HT1080 (cell line): ENCODE measurements around the gene WDR3. TPM values are rescaled to one million over a fixed set of nuclear protein-coding genes. Genes with fewer than 3 reads are reported as not detected.
A peak's percentile ranks its signal among the peaks of the same experiment; 100 is the strongest.

Experiments
- DNase-seq: peaks from one replicate; pipeline ENCODE4 v3.0.0-alpha.2; 2015; ENCODE audit warnings: low read depth
- total RNA-seq: library from RNA; depleted of rRNA; stranded (reverse); fragments of >200 nt; shearing (Covaris generic); gene quantifications from 2 replicates; pipeline ENCODE4 v1.2.3, GENCODE V29; 2014; rRNA removed

Gene WDR3
- total RNA-seq, 1 experiment from 2014 or later = 90.8 TPM

DNA sequence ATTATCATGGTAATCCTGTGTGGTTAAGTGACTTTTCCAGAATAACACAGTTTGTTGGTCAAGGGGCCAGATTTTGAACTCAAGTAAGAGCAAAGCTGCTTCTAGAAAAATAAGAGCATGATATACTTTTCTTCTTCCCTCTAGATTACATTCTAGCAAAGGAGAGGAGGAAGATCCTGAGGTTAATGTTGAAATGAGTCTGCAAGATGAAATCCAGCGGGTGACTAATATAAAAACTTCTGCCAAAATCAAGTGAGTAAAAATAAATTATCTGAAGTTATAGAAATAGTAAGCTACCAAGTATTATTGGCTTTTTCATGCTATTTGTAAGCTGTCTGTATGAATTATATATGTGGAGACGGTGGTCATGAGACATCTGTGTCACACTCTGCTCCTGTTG, 12.8 kb downstream of the WDR3 start:
- DNase-seq = no peak

DNA sequence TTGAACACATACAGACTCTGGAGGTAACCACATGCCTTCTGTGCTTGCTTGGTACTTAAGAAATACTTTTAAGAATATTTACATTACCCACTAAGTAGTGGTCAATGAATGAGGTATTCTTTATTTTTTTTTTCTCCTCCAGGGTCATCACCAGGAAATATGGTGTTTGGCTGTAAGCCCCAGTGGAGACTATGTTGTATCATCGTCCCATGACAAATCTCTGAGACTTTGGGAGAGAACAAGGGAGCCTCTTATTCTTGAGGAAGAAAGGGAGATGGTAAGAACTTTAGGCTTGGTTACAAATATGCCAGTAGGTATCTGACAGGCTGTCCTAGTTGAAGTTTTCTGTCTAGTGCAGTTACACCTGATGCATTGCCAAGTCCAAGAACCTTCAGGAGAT, 22.8 kb downstream of the WDR3 start:
- DNase-seq = no peak

DNA sequence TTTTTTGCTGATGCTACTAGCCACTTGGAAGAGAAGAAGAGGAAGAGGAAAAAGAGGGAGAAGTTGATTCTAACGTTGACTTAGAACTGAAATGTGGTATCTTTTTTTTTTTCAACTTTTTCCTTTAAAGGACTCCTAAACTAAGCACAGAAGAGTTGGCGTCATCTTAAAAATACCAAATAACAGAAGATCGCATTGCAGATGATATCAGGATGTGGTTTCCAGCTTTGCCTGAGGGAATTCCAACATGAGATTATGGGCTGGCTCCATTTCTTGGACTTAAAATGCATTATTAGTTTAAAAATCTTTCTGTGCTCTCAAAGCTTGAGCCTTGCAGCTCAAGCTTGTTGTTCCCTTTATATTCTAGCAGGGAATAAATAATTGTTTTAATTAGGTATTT, 29.8 kb downstream of the WDR3 start:
- DNase-seq = no peak

DNA sequence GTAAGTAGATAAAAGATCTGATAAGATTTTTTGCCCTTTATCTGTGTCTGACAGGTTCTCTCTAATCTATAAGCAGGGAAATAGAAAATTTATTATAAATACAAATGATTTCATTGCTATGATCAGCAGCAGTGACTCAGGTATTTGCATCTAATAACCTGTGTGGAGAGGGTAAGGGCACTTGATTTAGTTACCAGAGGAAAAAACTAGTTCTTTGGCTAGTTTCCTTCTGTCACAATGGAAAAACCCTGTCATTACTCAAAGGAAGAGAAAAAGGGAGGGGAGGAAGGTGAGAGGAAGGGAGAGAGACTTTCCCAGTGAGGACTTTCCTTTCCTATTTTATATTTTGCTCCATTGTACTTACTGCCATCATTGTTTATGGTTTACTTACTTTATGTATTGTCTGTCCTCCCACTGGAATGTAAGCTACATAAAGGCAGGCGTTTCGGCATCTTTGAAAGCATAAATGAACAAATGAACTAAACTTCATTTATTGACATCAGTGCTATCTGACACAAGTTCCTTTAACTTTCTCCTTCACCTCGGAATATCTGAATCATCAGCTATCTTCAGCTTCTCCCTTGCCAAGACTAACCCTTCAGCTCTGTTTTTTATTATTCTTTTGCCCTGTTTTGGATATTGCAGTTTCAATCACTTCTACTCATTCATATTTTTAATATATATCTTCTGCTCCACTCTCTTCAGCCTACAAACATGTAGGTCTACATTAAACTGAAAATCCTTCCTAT, 34.9 kb downstream of the WDR3 start:
- no peak for DNase-seq

DNA sequence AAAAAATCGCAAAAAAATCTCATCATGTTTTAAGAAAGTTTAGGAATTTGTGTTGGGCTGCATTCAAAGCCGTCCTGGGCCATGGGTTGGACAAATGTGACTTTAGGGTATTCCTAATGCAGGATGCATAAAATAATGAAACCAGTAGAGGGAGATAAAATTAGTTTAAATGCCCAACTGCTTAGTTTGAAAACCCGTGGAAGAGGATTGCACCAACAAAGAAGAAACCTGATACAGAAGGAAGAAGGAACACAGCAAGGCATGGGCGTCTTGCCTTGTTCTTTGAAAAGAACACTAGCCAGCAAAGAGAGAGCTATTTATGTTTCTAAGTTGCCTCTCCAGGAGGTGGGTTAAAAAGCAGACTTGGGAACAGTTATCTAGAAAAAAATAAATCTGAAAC, 37.9 kb downstream of the WDR3 start:
- peak; percentile 32 for DNase-seq

DNA sequence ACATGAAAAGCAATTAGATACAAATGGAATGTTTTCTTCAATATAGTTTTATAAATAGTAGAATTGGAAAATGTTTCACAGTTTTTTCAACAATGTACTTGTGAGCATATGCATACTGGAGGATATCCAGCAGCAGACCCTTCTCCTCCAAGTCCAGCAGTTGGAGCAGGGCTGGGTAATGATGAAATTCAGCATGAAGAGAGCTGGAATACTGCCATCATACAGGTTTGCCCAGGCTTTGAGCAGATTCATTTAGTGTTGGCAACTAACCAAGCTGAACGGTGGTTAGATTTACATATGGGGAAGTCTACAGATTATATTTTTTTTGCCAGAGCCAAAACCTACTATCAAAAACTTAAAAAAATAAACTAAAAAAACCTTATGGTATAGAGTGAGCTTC, 38.3 kb downstream of the WDR3 start:
- no peak for DNase-seq

DNA sequence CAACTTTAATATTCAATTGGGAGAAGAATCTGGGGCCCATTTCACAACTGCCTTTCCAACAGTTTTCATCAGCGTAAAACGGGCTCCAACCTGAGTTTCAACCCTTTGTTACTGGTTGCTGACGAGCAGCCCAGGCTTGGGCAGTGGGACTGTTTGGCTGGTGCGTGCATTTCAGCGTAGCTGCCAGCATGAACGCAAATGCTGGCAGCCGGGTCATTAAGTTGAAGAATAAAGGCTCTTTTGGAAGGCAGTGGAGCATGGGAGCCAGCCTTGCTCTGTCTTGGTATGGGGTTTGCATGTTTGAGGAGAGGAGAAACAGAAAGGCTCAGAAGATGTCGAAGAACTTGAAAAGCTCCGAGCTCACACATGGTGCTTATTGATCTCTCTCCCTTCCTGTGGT, 40.7 kb downstream of the WDR3 start:
- no peak for DNase-seq

DNA sequence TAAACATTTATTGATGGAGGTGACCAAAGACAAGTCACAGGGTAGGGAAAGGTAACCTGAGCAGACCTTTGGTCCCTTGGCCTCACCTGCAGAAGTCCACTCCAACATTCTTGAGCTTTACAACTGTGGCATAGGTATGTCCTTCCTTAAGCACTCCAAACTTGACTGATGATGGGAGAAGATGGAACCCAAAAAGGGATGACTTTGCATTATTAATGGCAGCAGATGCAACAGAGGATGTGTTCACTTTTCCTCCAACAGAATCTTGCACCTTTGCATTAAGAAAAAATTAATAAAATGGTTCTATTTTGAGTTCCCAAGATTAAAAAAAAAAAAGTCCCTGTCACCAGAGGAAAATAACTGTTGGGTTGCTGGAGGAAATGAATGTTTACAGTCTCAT, 42.2 kb downstream of the WDR3 start:
- no peak for DNase-seq

DNA sequence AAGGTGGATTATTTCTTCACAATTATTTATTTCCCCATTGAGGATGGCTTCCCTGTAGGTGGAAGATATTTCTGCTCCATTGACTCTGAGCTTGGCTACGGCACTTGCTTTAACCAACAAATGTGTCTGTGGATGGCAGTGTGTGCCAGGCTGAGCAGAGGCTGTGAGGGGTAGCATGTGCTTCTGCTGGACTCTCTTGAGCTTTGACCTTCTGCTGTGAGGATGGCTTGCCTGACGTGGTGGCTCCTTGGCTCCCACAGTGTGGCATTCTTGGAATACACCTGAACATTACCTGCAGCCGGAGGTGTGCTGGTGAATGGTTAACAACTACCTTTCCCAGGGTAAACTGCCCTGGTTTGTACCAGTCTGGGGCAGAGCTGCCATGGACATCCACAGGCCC, 46.8 kb downstream of the WDR3 start:
- no peak for DNase-seq

DNA sequence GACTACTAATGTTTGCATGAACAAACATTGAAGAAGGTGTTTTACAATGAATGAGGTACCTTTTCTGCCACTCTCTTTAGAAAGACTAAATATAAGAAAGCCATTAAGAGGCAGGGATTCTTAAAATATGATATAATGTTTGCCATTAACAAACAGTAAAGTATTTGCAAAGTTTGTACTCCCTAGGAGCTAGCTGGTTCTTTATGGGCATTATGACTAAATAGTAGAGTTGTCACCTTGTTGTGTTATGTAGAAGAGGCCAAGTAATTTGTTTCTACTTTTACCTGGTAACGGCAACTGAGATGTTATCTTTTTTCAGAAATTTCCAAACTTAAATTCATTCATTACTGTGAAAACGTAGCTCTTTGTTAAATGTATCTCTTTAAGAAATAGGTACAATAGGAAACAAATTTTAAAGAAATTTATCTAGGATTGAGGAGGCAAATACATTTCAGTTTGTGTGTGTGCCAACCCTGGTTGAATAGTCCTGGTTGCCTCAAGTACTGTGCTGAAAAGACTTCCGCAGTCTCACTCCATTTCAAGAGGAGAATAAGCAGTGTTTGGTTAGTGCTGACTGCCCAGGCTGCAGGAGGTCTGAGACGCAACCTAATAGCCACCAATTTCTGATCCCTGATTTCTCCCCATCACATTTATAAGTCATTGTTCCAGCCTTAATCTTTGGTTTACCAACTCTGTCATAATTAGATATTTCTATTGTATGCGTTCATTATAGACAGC, 52.1 kb downstream of the WDR3 start:
- no peak for DNase-seq

DNA sequence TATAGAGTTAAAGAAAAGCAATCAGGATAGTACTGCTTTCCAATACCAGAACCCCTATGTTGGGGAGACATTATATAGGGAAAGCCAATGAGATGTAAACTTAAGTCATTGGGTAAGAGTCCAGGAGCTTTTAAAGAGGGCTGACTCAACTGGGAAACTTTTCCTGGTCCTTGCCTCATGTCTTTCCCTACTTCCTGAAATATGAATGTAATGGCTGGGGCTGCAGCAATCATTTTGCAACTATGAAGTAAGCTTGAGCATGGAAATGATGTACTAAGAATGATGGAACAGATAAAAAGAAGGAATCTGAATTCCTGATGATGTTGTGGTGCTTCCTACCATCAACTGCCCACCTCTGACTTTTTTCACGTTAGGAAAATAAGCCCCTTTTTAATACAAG, 55.7 kb downstream of the WDR3 start:
- no peak for DNase-seq

DNA sequence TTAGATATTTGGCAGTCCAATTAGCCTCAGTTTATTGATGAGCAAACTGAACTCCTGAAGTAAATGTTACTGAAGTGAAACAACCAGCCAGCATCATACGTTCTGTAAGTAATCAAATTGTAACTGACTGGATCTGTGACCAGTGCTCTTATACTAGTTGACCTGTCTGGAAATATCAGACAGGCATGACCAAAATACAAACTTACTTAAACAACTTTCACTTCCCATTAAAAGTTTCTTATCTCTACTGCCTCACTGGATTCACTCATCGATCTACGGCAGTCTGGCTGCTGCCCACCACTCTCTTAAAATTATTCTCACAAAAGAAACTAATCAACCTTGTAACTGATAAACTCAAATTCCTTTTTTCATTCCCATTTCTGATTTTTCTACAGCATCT, 56.4 kb downstream of the WDR3 start:
- DNase-seq = no peak

DNA sequence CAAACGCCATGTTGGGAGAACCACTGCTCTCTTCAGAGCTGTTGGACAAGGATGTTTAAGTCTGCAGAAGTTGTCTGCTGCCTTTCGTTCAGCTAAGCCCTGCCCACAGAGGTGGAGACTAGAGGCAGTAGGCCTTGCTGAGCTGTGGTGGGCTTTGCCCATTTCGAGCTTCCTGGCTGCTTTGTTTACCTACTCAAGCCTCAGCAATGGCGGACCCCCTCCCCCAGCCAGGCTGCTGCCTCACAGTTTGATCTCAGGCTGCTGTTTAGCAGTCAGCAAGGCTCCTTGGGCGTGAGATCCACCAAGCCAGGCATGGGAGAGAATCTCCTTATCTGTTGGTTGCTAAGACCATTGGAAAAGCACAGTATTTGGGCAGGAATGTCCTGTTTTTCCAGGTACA, 74.8 kb downstream of the WDR3 start:
- no peak for DNase-seq

DNA sequence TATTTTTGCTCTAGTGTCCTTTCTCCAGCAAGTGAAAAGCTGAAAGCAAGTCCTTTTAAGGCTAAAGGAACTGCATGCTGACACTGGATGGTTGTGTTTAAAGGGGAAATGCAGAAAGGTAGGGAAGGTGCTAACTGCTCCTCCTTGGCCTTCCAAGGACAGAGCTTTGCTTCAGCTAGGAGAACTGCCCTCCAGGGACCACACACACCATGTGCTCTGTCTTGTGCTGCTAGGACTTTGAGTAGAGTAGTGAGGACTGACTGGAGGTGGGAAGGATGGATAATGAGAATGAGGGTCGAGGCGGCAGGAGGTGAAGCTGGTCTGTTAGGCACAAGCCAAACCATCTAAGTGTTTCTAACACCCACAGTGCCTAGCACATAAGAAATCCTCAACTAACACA, 77.9 kb downstream of the WDR3 start:
- DNase-seq = no peak

DNA sequence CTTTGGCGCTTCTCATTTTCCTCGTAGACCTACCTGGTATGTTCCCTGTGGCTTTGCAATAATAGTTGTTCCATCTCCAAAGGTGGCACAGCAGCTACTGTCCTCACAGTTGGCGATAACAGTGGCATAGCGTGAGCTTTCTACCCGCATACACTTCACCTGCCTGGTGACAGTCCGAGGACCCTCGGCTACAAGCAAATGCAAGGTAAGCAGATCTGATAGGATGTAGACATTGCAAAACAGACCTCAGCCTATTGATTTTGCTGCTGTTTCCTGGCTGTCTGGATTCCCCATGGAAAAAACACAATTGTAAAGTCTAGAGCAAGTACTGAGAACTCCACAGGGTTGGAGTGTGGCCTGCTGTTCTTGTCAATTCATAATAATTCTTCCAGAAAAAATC, 78.5 kb downstream of the WDR3 start:
- DNase-seq = no peak

DNA sequence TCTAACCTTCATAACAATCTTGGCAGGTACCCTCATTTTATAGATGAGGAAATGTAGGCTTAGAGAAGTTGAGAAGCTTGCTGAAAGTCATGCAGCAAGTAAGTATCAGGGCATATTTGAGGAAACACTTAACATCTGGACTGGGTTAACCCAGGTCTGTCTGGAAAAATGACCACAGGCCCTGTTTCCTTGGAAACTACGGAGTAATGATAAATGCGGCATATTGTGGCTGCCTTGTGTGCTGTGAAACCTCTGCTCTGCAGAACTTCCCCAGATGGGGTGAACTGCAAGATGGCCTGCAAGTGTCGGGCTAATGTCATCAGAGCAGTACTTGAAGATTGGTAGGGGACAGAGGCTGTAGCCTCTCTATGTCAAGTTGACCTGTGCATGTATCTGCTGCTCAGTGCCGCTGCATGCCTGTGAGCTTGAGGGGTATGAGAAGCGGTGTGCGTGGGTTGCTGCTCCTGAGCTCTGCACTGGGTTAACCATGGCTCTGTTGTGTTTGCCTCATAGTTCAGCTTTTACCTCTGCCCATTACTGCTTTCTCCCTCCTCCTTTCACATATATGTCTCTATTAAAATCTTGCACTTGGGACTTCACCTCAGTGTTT, 83.1 kb downstream of the WDR3 start:
- no peak for DNase-seq

DNA sequence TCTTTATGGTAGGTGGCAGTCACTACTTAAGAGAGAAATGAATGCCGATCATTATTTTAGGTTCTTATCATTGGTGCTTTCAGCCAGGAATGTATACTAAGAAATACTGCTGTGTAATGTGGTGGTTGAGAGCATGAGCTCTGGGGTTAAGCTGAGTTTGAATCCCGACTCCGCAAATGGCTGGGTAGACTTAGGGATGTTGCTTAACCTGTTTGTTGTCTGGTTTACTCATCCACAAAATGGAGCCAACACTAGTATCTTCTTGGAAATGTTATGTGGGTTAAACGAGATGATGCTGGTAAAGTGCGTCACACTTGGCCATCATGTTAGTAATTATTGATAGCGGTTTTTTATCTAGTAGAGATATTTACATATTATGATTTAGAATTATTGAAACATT, 83.8 kb downstream of the WDR3 start:
- DNase-seq = no peak

DNA sequence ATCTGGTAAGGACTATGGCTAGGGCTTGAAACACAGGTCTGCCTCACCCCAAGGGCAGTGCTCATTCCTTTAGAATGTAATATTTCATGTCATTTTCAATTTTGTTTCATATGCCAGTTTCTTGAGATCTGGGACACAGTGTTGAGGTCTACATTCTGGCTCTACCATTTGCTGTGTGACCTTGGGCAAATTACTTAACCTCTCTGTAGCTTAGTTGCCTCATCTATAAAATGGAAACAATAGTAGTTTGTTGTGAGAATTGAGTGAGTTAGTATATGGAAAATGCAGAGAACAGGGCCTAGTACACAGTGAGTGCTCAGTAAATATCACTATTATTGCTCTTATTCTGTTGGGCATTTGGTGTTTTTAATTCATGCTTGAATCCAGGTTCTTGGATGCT, 84.4 kb downstream of the WDR3 start:
- no peak for DNase-seq

Other genes with a start within 250 kb of the WDR3 start
- gene GDAP2, start 118 bp upstream of the WDR3 start, total RNA-seq = 16.7 and 18.6 TPM in 2 replicates